NB4 (cell line): ENCODE results near the gene GCK.

ENCODE experiments used
- MYC ChIP-seq: IDR thresholded peaks from 2 replicates; pipeline ENCODE4 v1.6.1; 2011; ENCODE audit warnings: low read depth, low read length
- POLR2A ChIP-seq: IDR thresholded peaks from 2 replicates; pipeline ENCODE4 v1.6.1; 2011; ENCODE audit warnings: mild to moderate bottlenecking; ENCODE audit not compliant: insufficient read length; ENCODE audit errors: extremely low read depth
- TF ChIP-seq, protein P1 (sequence below): IDR thresholded peaks from one replicate; pipeline ENCODE4 v1.5.1; 2012; ENCODE audit warnings: low read depth, low read length
- TF ChIP-seq, protein P2 (sequence below): IDR thresholded peaks from 2 replicates; pipeline ENCODE4 v1.6.1; 2011; ENCODE audit warnings: low read depth, low read length

GRCh38 chr7:44186736-44187135 lies 2.5 kb downstream of the GCK start:
- TF ChIP-seq, protein P1, sequence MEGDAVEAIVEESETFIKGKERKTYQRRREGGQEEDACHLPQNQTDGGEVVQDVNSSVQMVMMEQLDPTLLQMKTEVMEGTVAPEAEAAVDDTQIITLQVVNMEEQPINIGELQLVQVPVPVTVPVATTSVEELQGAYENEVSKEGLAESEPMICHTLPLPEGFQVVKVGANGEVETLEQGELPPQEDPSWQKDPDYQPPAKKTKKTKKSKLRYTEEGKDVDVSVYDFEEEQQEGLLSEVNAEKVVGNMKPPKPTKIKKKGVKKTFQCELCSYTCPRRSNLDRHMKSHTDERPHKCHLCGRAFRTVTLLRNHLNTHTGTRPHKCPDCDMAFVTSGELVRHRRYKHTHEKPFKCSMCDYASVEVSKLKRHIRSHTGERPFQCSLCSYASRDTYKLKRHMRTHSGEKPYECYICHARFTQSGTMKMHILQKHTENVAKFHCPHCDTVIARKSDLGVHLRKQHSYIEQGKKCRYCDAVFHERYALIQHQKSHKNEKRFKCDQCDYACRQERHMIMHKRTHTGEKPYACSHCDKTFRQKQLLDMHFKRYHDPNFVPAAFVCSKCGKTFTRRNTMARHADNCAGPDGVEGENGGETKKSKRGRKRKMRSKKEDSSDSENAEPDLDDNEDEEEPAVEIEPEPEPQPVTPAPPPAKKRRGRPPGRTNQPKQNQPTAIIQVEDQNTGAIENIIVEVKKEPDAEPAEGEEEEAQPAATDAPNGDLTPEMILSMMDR, result no peak
- TF ChIP-seq MYC (no peak), POLR2A (no peak)
- TF ChIP-seq, protein P2, sequence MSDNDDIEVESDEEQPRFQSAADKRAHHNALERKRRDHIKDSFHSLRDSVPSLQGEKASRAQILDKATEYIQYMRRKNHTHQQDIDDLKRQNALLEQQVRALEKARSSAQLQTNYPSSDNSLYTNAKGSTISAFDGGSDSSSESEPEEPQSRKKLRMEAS, result no peak
